GM10847 (cell line): ENCODE measurements around the gene RANBP3.

Experiments
- POLR2A ChIP-seq: IDR thresholded peaks from 2 replicates; pipeline ENCODE4 v1.6.1; 2011; ENCODE audit not compliant: insufficient read length; ENCODE audit errors: extremely low read depth

RANBP3 gene

GRCh38 chr19:5934774-5935472, 43.0 kb downstream of the RANBP3 start:
- no peak for TF ChIP-seq POLR2A

GRCh38 chr19:5934069-5934401, 43.9 kb downstream of the RANBP3 start:
- no peak for TF ChIP-seq POLR2A

GRCh38 chr19:5933391-5934068, 44.4 kb downstream of the RANBP3 start:
- no peak for TF ChIP-seq POLR2A

- no peak for TF ChIP-seq POLR2A
These were observed 45.2 kb downstream of the RANBP3 start for GRCh38 chr19:5932609-5933262.

GRCh38 chr19:5932146-5932545, 45.8 kb downstream of the RANBP3 start:
- no peak for TF ChIP-seq POLR2A

GRCh38 chr19:5931251-5931650, 46.7 kb downstream of the RANBP3 start:
- no peak for TF ChIP-seq POLR2A

- no peak for TF ChIP-seq POLR2A
These were observed 48.3 kb downstream of the RANBP3 start for GRCh38 chr19:5929625-5930024.

- no peak for TF ChIP-seq POLR2A
These were observed 48.8 kb downstream of the RANBP3 start for GRCh38 chr19:5929179-5929578.

GRCh38 chr19:5927441-5927821, 50.5 kb downstream of the RANBP3 start:
- no peak for TF ChIP-seq POLR2A

GRCh38 chr19:5926641-5927440, 51.1 kb downstream of the RANBP3 start:
- no peak for TF ChIP-seq POLR2A

- TF ChIP-seq POLR2A: no peak
These were observed 52.0 kb downstream of the RANBP3 start for GRCh38 chr19:5925830-5926427.

- TF ChIP-seq POLR2A: no peak
These were observed 54.6 kb downstream of the RANBP3 start for GRCh38 chr19:5923356-5923755.

GRCh38 chr19:5922161-5922545, 55.8 kb downstream of the RANBP3 start:
- no peak for TF ChIP-seq POLR2A

GRCh38 chr19:5921516-5922160, 56.3 kb downstream of the RANBP3 start:
- no peak for TF ChIP-seq POLR2A
